WTC11 (cell line): ENCODE measurements around the gene ATXN7L3.

ENCODE experiments used
- SMAD3 ChIP-seq: sonication (generic); formaldehyde crosslinking; IDR thresholded peaks from 2 replicates; pipeline ENCODE4 v1.8.0; 2022; ENCODE audit warnings: missing genetic modification reagents, mild to moderate bottlenecking, borderline replicate concordance
- TF ChIP-seq, protein P1 (sequence below): sonication (generic); formaldehyde crosslinking; IDR thresholded peaks from 2 replicates; pipeline ENCODE4 v1.8.1; 2022; ENCODE audit warnings: mild to moderate bottlenecking, missing genetic modification reagents, moderate library complexity, borderline replicate concordance

DNA sequence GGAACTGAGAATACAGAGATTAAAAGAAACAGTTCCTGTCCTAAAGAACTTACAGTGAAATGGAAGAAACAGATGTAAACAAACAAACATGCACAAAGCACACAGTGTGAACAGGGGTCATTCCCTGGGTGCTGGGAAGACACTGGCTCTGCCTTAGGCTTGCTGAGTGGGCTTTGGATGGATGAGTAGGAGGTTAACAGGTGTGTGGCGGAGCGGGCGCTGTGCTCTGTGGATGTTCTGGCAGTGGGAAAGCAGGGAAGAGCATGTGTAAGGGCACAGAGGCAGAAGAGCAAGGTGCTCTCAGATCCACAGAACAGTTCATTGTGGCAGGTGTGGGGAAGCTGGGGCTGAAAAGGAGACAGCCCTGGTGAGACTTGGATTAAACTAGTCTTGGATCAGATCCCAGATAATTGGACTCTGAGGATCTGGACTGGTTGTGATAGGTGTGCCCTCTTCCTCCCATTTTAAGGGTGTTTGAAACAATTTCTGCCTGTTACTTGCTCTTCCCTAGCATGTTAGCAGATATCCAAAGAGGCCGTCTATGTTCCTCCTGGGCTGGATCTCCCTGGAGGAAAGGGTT lies 49.8 kb downstream of the ATXN7L3 start:
- TF ChIP-seq SMAD3 (CRISPR knock-in tag), result no peak
- TF ChIP-seq, protein P1, sequence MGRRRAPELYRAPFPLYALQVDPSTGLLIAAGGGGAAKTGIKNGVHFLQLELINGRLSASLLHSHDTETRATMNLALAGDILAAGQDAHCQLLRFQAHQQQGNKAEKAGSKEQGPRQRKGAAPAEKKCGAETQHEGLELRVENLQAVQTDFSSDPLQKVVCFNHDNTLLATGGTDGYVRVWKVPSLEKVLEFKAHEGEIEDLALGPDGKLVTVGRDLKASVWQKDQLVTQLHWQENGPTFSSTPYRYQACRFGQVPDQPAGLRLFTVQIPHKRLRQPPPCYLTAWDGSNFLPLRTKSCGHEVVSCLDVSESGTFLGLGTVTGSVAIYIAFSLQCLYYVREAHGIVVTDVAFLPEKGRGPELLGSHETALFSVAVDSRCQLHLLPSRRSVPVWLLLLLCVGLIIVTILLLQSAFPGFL (CRISPR knock-in tag), result no peak
